Effector memory CD4-positive, alpha-beta T cell (primary cell): Measurements from ENCODE around the gene ATRNL1.
"Not testable (repeated sequence)": the region's sequence is repeated elsewhere in the genome, so short reads cannot be mapped to it uniquely, and the experiment has no call there.

ENCODE experiments used
- DNase-seq, 3 donors: peaks; one replicate each; pipeline ENCODE4 v3.0.0-alpha.2; 2020
- H3K27ac ChIP-seq: 2 replicates; pipeline ENCODE4 v1.7.0; 2013; ENCODE audit warnings: mild to moderate bottlenecking, low read length, moderate library complexity; ENCODE audit not compliant: insufficient read depth, poor library complexity, severe bottlenecking
- H3K27me3 ChIP-seq: replicated peaks from 2 replicates; pipeline ENCODE4 v1.7.0; 2013; ENCODE audit warnings: mild to moderate bottlenecking, low read length; ENCODE audit not compliant: insufficient read depth, control insufficient read depth, poor library complexity, severe bottlenecking
- H3K36me3 ChIP-seq: 2 replicates; pipeline ENCODE4 v1.7.0; 2013; ENCODE audit warnings: mild to moderate bottlenecking, low read length, moderate library complexity; ENCODE audit not compliant: control insufficient read depth, insufficient read depth
- H3K4me1 ChIP-seq: 2 replicates; pipeline ENCODE4 v1.7.0; 2013; ENCODE audit warnings: low read length, mild to moderate bottlenecking; ENCODE audit not compliant: control insufficient read depth, insufficient read depth, poor library complexity, severe bottlenecking
- H3K4me3 ChIP-seq: 2 replicates; pipeline ENCODE4 v1.7.0; 2013; ENCODE audit warnings: low read length, low read depth, mild to moderate bottlenecking; ENCODE audit not compliant: insufficient read depth, poor library complexity, severe bottlenecking
- H3K9me3 ChIP-seq: 2 replicates; pipeline ENCODE4 v1.7.0; 2013; ENCODE audit warnings: mild to moderate bottlenecking, low read length, moderate library complexity; ENCODE audit not compliant: control insufficient read depth

Gene ATRNL1

DNA sequence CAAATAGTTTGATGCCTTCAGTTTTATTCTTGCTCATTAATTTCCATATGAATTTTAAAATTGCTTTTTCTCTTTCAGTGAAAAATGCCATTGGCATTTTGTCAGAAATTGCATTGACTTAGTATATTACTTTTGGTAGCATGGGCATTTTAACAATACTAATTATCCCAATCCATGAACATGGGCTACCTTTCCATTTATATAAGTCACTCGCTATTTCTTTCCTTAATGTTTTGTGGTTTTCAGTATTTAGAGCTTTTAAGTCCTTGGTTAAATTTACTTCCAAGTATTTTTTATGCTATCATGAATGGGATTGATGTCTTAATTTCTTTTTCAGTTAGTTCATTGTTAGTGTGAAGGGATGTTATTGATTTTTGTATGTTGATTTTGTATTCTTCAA lies 297.4 kb downstream of the ATRNL1 start:
- no peak for DNase-seq
- Histone ChIP-seq H3K4me1 (no peaks in the 10 kb centered on the region), H3K27me3 (no peaks in the 10 kb centered on the region), H3K36me3 (no peaks in the 10 kb centered on the region), H3K27ac (no peak overlapping the region), H3K4me3 (no peak overlapping the region), H3K9me3 (no peaks in the 10 kb centered on the region)

DNA sequence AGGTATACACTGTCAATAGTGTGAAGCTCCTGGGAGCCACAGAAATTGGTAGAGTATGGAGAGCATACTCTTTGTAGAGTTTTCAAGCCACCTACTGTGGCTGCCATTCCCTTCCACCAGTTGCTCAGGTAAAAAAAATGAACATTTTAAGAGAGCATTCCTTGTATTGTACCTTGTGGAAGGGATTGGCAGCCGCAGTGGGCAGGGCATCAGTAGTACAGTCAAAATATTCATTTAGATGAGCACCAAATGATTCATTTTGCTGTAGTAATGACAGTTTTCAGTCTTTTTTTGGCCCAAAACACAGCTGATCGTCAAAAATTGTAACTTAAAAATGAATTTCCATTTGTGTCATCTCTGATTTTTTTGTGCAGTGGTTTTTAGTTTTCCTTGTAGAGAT lies 304.9 kb downstream of the ATRNL1 start:
- Histone ChIP-seq H3K9me3 (no peaks in the 10 kb centered on the region), H3K27me3 (no peaks in the 10 kb centered on the region), H3K27ac (no peak overlapping the region), H3K4me3 (no peak overlapping the region), H3K4me1 (no peaks in the 10 kb centered on the region), H3K36me3 (no peaks in the 10 kb centered on the region)
- DNase-seq = no peak

DNA sequence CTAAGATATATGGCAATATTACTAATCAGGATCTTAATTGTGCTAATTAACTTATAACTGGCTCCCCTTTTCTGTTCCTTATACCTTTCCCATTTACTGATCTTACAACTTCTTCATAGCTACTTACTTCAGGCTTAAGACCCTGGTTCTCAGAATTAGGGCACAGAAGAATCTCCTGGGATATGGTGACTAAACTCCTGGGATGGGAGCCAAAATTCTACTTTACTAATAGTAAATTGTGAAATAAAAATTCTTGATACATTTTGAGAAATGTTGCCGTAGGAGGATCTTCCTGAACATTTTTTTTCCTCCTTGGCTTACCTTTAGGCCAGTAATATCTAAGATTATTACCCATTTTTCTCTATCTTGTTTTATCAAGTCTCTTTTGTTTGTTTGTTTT lies 309.5 kb downstream of the ATRNL1 start:
- Histone ChIP-seq H3K4me3 (no peak overlapping the region), H3K27me3 (no peaks in the 10 kb centered on the region), H3K27ac (no peak overlapping the region), H3K36me3 (no peaks in the 10 kb centered on the region), H3K4me1 (no peaks in the 10 kb centered on the region), H3K9me3 (no peaks in the 10 kb centered on the region)
- DNase-seq = no peak

DNA sequence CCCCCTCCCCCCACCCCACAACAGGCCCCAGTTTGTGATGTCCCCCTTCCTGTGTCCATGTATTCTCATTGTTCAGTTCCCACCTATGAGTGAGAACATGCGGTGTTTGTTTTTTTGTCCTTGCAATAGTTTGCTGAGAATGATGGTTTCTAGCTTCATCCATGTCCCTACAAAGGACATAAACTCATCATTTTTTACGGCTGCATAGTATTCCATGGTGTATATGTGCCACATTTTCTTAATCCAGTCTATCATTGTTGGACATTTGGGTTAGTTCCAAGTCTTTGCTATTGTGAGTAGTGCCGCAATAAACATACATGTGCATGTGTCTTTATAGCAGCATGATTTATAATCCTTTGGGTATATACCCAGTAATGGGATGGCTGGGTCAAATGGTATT lies 312.7 kb downstream of the ATRNL1 start:
- not testable (repeated sequence) for H3K4me3 ChIP-seq, H3K4me1 ChIP-seq, H3K27ac ChIP-seq, H3K27me3 ChIP-seq, H3K36me3 ChIP-seq, H3K9me3 ChIP-seq, DNase-seq

- no peaks in the 10 kb centered on the region for H3K4me1 ChIP-seq
- no peaks in the 10 kb centered on the region for H3K36me3 ChIP-seq
- no peak for DNase-seq
- H3K27me3 ChIP-seq = no peaks in the 10 kb centered on the region
- no peak overlapping the region for H3K4me3 ChIP-seq
- no peak overlapping the region for H3K27ac ChIP-seq
- H3K9me3 ChIP-seq = no peaks in the 10 kb centered on the region
These were observed 316.2 kb downstream of the ATRNL1 start for GRCh38 chr10:115409347-115409746.

DNA sequence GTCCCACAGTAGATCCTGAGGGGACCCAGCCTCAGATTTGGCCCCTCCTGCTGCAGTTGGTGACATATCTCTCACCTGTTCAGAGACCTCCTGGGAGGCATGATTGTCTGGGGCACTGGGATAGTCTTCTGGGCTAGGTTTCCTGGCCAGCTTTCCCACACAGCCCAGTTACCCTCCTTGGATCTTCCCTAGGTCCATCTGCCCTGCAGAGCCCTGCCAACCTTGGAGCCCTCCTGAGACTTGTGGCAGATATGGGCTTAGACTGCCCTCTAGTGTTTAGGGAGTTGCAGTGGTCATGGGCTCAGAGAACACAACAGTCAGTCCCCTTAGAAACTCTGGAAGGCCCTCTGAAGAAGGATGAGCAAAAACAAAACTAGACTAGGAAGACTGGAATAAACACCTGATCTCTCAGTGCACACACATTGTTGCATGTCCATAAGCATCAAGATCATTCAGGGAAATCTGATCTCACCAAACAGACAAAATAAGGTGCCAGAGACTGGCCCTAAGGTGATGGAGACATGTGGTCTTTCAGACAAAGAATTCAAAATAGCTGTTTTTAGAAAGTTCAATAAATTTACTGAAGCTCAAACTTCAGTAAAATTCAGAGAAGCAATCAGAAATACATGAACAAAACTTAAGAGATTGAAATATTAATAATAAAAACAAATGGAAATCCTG lies 324.6 kb downstream of the ATRNL1 start:
- Histone ChIP-seq H3K9me3 (no peaks in the 10 kb centered on the region), H3K4me1 (no peaks in the 10 kb centered on the region), H3K27me3 (no peaks in the 10 kb centered on the region), H3K27ac (no peak overlapping the region), H3K4me3 (no peak overlapping the region), H3K36me3 (no peaks in the 10 kb centered on the region)
- DNase-seq = no peak

GRCh38 chr10:115422624-115423023 lies 329.5 kb downstream of the ATRNL1 start:
- Histone ChIP-seq H3K36me3 (no peaks in the 10 kb centered on the region), H3K27me3 (no peaks in the 10 kb centered on the region), H3K4me1 (no peaks in the 10 kb centered on the region), H3K4me3 (no peak overlapping the region), H3K9me3 (no peaks in the 10 kb centered on the region), H3K27ac (no peak overlapping the region)
- DNase-seq = no peak

- Histone ChIP-seq H3K27me3 (no peaks in the 10 kb centered on the region), H3K9me3 (no peaks in the 10 kb centered on the region), H3K36me3 (no peaks in the 10 kb centered on the region), H3K4me1 (no peaks in the 10 kb centered on the region), H3K4me3 (no peak overlapping the region), H3K27ac (no peak overlapping the region)
- no peak for DNase-seq
These were observed 334.4 kb downstream of the ATRNL1 start for GRCh38 chr10:115427611-115428010.

GRCh38 chr10:115432188-115432819 lies 339.1 kb downstream of the ATRNL1 start:
- Histone ChIP-seq H3K27me3 (no peaks in the 10 kb centered on the region), H3K27ac (no peak overlapping the region), H3K4me3 (no peak overlapping the region), H3K4me1 (no peaks in the 10 kb centered on the region), H3K9me3 (no peaks in the 10 kb centered on the region), H3K36me3 (no peaks in the 10 kb centered on the region)
- DNase-seq = no peak

- no peak overlapping the region for H3K4me3 ChIP-seq
- H3K9me3 ChIP-seq = no peaks in the 10 kb centered on the region
- H3K36me3 ChIP-seq = no peaks in the 10 kb centered on the region
- no peak overlapping the region for H3K27ac ChIP-seq
- H3K4me1 ChIP-seq = no peaks in the 10 kb centered on the region
- no peak for DNase-seq
- no peaks in the 10 kb centered on the region for H3K27me3 ChIP-seq
These were observed 343.8 kb downstream of the ATRNL1 start for GRCh38 chr10:115436999-115437398.
